Activated naive CD4-positive, alpha-beta T cell treated with anti-CD3 and anti-CD28 coated beads for 36 hours (primary cell): ENCODE measurements around the gene MRC1. TPM values are rescaled to one million over a fixed set of nuclear protein-coding genes. Genes with fewer than 3 reads are reported as not detected.

Source experiments
- CTCF ChIA-PET: fragments of 350-600 bp; sonication (Branson Sonifier 250); formaldehyde crosslinking; loops from one replicate; lab custom pipeline; 2021; ENCODE audit warnings: antibody characterized with exemption; lab: Charles Lee
- DNase-seq: peaks from one replicate; pipeline ENCODE4 v3.0.0-alpha.2; 2020
- H3K27ac Mint-ChIP-seq: one replicate; pipeline ENCODE4 v1.8.0; 2021; ENCODE audit warnings: mild to moderate bottlenecking, mixed read lengths
- H3K27me3 Mint-ChIP-seq: one replicate; pipeline ENCODE4 v1.8.0; 2021; ENCODE audit warnings: low read depth, mixed read lengths
- H3K36me3 Mint-ChIP-seq: one replicate; pipeline ENCODE4 v1.8.0; 2021; ENCODE audit warnings: low read depth, mixed read lengths
- H3K4me1 Mint-ChIP-seq: one replicate; pipeline ENCODE4 v1.8.0; 2021; ENCODE audit warnings: low read depth, mixed read lengths
- H3K4me3 Mint-ChIP-seq: one replicate; pipeline ENCODE4 v1.8.0; 2021; ENCODE audit warnings: mild to moderate bottlenecking, moderate library complexity, mixed read lengths
- H3K9me3 Mint-ChIP-seq: one replicate; pipeline ENCODE4 v1.8.0; 2021; ENCODE audit warnings: mixed read lengths
- intact Hi-C: fragments of 100-400 bp; cut with micrococcal nuclease; formaldehyde crosslinking; loops from one replicate; pipeline ENCODE4 v1.15.1; 2023
- total RNA-seq, 2 experiments: library from RNA; stranded (reverse); gene quantifications; one replicate each; pipeline ENCODE4 v1.2.3, GENCODE V29; 2021

MRC1 gene
- total RNA-seq, 2 experiments from 2014 or later: 0.05 TPM; not detected in 1

DNA sequence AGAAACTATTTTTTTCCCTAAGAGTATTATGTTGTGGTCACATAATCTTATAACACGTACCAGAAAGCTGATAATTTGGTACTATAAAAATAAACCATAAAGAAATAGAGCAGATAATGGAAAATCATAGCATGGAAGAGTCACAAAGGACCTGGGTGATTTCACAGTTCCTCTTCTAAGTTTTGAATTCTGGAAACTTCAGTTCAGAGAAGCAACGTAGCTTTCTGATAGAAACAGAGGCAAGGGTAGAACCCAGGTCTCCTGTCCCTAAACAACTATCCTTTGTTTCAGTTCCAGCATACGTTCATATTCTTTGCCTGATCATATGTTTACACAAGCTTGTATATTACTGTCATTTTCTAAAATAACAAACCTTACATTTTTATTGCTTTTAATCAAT, 47.9 kb downstream of the MRC1 start:
- no peak overlapping the region for H3K27ac Mint-ChIP-seq
- intact Hi-C loops: no loop called here
- no peak for DNase-seq
- H3K27me3 Mint-ChIP-seq: peaks cover 2% of the 10 kb centered on the region
- peaks cover 2% of the 10 kb centered on the region for H3K36me3 Mint-ChIP-seq
- H3K4me1 Mint-ChIP-seq: no peaks in the 10 kb centered on the region
- peaks cover 3% of the 10 kb centered on the region for H3K9me3 Mint-ChIP-seq
- H3K4me3 Mint-ChIP-seq: no peak overlapping the region
- CTCF ChIA-PET: no interaction called here

DNA sequence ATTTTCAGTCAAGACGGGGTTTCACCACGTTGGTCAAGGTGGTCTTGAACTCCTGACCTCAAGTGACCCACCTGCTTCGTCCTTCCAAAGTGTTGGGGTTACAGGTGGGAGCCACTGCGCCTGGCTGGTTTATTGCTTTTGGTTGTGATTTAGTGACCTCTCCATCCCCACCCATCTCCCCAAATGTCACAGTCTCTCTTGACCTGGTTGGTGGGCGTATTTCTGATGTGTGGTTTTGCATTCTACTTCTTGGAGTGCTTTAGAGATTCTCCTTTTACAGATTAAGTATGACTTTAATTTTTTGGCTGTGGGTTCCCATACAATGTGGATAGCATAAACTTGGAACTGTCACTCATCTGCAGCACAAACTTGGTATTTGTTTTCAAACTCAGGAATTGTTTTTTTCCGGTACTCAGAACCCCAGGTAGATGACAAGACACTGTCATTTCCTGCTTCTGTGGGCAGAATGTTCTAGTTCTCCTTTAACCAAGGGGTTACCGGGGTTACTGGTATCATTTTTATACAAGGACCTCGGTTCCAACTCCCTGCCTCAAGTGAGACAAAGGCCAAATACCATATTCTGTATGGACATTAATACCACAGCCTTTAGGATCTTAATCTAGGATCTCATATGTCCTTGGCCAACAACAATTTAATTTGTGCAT, 50.5 kb downstream of the MRC1 start:
- CTCF ChIA-PET: no interaction called here

GRCh38 chr10:17861760-17862159, 52.6 kb downstream of the MRC1 start:
- Mint-ChIP-seq H3K27me3 (peaks cover 2% of the 10 kb centered on the region), H3K4me3 (no peak overlapping the region), H3K36me3 (peaks cover 2% of the 10 kb centered on the region), H3K27ac (no peak overlapping the region), H3K4me1 (no peaks in the 10 kb centered on the region), H3K9me3 (peaks cover 3% of the 10 kb centered on the region)
- CTCF ChIA-PET: no interaction called here
- no peak for DNase-seq
- intact Hi-C loops: no loop called here

More for the DNA sequence above, 50.5 kb downstream of the MRC1 start:
- intact Hi-C loops: no loop called here
- H3K9me3 Mint-ChIP-seq: peaks cover 3% of the 10 kb centered on the region
- H3K27me3 Mint-ChIP-seq: peaks cover 2% of the 10 kb centered on the region
- peaks cover 2% of the 10 kb centered on the region for H3K36me3 Mint-ChIP-seq
- no peak overlapping the region for H3K4me3 Mint-ChIP-seq
- H3K27ac Mint-ChIP-seq: no peak overlapping the region
- no peaks in the 10 kb centered on the region for H3K4me1 Mint-ChIP-seq
- no peak for DNase-seq

DNA sequence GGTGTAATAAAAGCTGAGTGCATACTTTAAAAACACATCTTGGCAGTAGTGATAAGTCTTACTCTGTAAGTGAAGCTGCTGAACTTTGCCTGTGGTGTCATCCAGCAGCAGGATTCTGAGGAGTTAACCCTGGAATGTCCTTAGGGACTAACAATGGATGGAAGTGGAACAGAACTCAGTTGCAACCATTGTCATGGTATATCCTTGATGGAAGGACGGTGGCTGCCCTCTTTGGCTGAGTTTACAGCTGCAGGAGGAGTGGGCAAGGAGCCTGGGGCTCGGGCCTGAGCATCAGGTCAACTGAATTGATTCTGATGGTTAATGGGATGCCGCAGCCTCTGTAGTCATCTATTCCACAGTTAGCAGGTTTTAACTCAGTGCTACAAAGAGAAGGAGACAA, 56.2 kb downstream of the MRC1 start:
- Mint-ChIP-seq H3K9me3 (no peaks in the 10 kb centered on the region), H3K4me1 (no peaks in the 10 kb centered on the region)
- CTCF ChIA-PET: no interaction called here

GRCh38 chr10:17866346-17866745, 57.2 kb downstream of the MRC1 start:
- Mint-ChIP-seq H3K4me1 (no peaks in the 10 kb centered on the region), H3K9me3 (no peaks in the 10 kb centered on the region), H3K27ac (no peak overlapping the region), H3K4me3 (no peak overlapping the region), H3K36me3 (no peaks in the 10 kb centered on the region), H3K27me3 (no peaks in the 10 kb centered on the region)
- DNase-seq: no peak
- CTCF ChIA-PET: no interaction called here
- intact Hi-C loops: no loop called here

More for the DNA sequence above, 56.2 kb downstream of the MRC1 start:
- H3K36me3 Mint-ChIP-seq: no peaks in the 10 kb centered on the region
- no peak for DNase-seq
- intact Hi-C loops: no loop called here
- no peaks in the 10 kb centered on the region for H3K27me3 Mint-ChIP-seq
- no peak overlapping the region for H3K4me3 Mint-ChIP-seq
- H3K27ac Mint-ChIP-seq: no peak overlapping the region

GRCh38 chr10:17867056-17867455, 57.9 kb downstream of the MRC1 start:
- intact Hi-C loops: no loop called here
- Mint-ChIP-seq H3K27ac (no peak overlapping the region), H3K4me3 (no peak overlapping the region), H3K27me3 (no peaks in the 10 kb centered on the region), H3K4me1 (no peaks in the 10 kb centered on the region), H3K36me3 (no peaks in the 10 kb centered on the region), H3K9me3 (no peaks in the 10 kb centered on the region)
- no peak for DNase-seq
- CTCF ChIA-PET: no interaction called here

GRCh38 chr10:17871036-17871435, 61.9 kb downstream of the MRC1 start:
- intact Hi-C loops: no loop called here
- H3K4me1 Mint-ChIP-seq: no peaks in the 10 kb centered on the region
- H3K4me3 Mint-ChIP-seq: no peak overlapping the region
- no peaks in the 10 kb centered on the region for H3K36me3 Mint-ChIP-seq
- no peaks in the 10 kb centered on the region for H3K9me3 Mint-ChIP-seq
- CTCF ChIA-PET: no interaction called here
- no peak for DNase-seq
- H3K27me3 Mint-ChIP-seq: no peaks in the 10 kb centered on the region
- H3K27ac Mint-ChIP-seq: no peak overlapping the region

- Mint-ChIP-seq H3K27me3 (no peaks in the 10 kb centered on the region), H3K27ac (no peak overlapping the region), H3K36me3 (no peaks in the 10 kb centered on the region), H3K4me3 (no peak overlapping the region), H3K9me3 (no peaks in the 10 kb centered on the region), H3K4me1 (no peaks in the 10 kb centered on the region)
- CTCF ChIA-PET: interaction anchor here (0.6 to 1.4 kb wide), 2 partner anchors 29 to 266 kb away, joined by 3 to 4 read pairs; no protein-coding TSS in a partner anchor
- intact Hi-C loops: loop anchor here (1.0 kb wide), 1 partner anchor 265 kb away; no protein-coding TSS in a partner anchor
- DNase-seq: peak; percentile 8
These were observed 63.3 kb downstream of the MRC1 start for GRCh38 chr10:17872191-17873091.

GRCh38 chr10:17873946-17874345, 64.8 kb downstream of the MRC1 start:
- Mint-ChIP-seq H3K27ac (no peak overlapping the region), H3K36me3 (no peaks in the 10 kb centered on the region), H3K9me3 (no peaks in the 10 kb centered on the region), H3K4me1 (no peaks in the 10 kb centered on the region), H3K4me3 (no peak overlapping the region), H3K27me3 (no peaks in the 10 kb centered on the region)
- CTCF ChIA-PET: interaction anchor here (0.6 to 1.4 kb wide), 3 partner anchors 16 to 268 kb away, joined by 4 to 5 read pairs (median 4); no protein-coding TSS in a partner anchor
- no peak for DNase-seq
- intact Hi-C loops: no loop called here

GRCh38 chr10:17877121-17877520, 68.0 kb downstream of the MRC1 start:
- Mint-ChIP-seq H3K27ac (no peak overlapping the region), H3K36me3 (no peaks in the 10 kb centered on the region), H3K27me3 (no peaks in the 10 kb centered on the region), H3K4me3 (no peak overlapping the region), H3K9me3 (no peaks in the 10 kb centered on the region), H3K4me1 (no peaks in the 10 kb centered on the region)
- CTCF ChIA-PET: no interaction called here
- DNase-seq: no peak
- intact Hi-C loops: no loop called here

- Mint-ChIP-seq H3K4me1 (no peaks in the 10 kb centered on the region), H3K27ac (no peak overlapping the region), H3K4me3 (no peak overlapping the region), H3K36me3 (no peaks in the 10 kb centered on the region), H3K27me3 (peaks cover 2% of the 10 kb centered on the region), H3K9me3 (no peaks in the 10 kb centered on the region)
- no peak for DNase-seq
- intact Hi-C loops: no loop called here
- CTCF ChIA-PET: no interaction called here
These were observed 69.7 kb downstream of the MRC1 start for GRCh38 chr10:17878896-17879295.

- intact Hi-C loops: no loop called here
- no peak overlapping the region for H3K4me3 Mint-ChIP-seq
- peaks cover 2% of the 10 kb centered on the region for H3K27me3 Mint-ChIP-seq
- no peak for DNase-seq
- no peak overlapping the region for H3K27ac Mint-ChIP-seq
- CTCF ChIA-PET: interaction anchor here (0.7 kb wide), 1 partner anchor 551 kb away, joined by 4 read pairs; no protein-coding TSS in a partner anchor
- no peaks in the 10 kb centered on the region for H3K9me3 Mint-ChIP-seq
- H3K4me1 Mint-ChIP-seq: no peaks in the 10 kb centered on the region
- H3K36me3 Mint-ChIP-seq: no peaks in the 10 kb centered on the region
These were observed 71.5 kb downstream of the MRC1 start for GRCh38 chr10:17880601-17881000.
